OCI-M1 (cell line): ENCODE results near the gene FAM111B.
"Not testable (repeated sequence)": the region's sequence is repeated elsewhere in the genome, so short reads cannot be mapped to it uniquely, and the experiment has no call there.

Experiments used
- DNase-seq: peaks from one replicate; lab custom pipeline; 2025; lab: John Stamatoyannopoulos, UW

The FAM111B gene

DNA sequence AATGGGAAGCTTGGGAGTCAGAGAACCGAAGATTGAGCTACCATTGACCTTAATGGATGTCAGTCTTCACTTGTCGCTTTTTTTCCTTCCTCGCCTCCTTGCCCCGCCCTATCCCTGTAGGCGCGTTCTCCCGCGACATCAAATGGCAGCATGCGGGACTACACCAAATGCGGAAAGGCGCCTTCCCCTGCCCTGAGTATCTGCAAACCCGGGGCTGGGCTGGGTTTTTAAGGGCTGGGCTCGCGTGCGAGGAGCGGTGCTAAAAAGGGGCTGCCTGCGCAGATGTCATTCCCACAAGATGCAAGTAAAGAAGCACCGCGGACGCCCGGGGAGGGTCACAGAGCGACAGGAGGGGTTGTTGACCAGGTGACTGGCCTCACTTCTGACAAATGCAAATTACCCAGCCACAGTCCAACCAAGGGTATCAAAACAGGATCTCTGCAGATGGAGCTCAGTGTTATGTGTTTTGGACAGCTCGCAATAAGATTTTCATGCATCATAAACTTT, 4.7 kb upstream of the FAM111B start:
- DNase-seq: peak; percentile 83

DNA sequence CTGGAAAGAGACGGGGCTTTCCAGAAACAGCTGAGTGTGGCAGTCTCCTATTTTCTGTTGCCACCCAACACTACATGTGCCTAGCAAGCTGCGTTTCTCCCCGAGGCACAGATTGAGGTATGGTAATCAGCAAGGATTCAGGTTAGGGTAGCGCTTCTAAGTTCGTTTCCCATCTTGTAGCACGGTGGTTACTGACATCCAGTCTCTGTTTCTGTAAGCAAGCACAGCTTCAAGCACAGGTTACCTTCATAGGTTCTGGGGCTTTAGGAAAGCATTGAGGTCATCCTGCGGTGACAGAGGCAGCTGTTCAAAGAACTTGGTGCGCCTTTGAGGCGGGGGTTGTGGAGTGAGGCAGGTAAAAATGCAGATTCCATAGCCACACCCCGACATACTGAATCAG, 684 bp downstream of the FAM111B start:
- DNase-seq: not testable (repeated sequence)

DNA sequence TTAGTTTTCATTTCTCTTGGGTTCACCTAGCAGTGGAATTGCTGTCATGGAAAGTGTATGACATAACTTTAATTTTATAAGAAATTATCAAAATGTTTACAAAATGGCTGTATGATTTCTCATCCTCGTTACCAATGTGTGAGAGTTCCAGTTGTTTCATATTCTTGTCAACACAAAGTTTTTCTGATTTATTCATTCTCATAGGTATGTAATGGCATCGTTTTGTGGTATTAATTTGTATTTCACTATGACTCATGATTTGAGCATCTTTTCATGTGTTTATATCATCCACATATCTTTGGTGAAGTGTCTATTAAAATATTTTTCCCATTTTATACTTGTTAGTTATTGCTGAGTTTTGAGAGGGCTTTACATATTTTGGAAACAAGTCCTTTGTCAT, 5.5 kb downstream of the FAM111B start:
- no peak for DNase-seq

DNA sequence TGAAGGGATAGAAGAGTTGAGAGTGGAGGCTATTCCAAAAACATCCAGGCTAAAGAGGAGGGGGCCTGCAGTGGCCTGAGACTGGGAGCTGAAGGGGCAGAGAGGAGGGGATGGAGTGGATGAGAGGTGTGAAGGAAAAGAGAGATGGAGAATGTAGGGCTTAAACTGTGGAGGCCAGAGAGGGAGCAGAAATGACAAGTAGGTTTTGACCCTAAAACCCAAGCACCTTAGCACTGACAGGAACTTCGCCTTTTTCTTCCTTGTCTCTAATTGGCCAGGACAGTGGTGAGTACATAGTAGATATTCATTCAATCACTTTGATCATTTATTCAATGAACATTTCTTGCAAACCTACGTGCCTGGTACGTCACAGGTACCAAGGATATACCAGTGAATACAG, 7.3 kb downstream of the FAM111B start:
- no peak for DNase-seq

DNA sequence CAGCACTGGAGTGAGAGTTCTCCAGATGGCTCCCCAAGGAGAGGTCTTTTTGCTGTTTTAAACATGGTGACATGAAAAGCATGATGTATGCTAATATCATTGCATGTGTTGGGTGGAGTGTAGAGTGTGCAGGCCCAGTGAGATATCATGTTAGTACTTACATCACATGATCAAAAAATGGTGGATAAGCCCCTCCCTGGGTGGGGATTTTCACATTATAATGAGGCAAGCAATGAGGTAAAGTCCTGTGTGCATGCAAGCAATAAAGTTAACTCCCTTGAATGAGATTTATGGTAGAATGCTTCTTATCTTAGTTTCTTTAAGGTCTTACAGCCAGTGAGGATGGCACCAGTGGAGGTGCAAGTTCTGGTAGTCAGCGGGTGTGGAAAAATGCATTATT, 8.5 kb downstream of the FAM111B start:
- no peak for DNase-seq

DNA sequence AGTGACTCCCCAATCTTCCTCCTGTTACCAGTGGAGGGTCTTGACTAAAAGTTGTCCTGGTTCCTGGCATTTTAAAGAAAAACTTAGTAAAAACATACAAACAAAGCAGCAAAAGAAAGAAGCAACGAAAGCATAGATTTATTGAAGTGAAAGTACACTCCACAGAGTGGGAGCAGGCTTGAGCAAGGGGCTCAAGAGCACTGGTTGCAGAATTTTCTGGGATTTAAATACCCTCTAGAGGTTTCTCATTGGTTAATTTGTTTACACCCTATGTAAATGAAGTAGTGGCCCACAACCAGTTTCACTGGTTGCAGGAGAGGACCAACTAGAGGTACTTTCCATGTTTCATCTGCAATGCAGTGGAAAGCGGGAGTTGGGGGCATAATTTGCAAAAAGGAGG, 10.7 kb downstream of the FAM111B start:
- DNase-seq: no peak

DNA sequence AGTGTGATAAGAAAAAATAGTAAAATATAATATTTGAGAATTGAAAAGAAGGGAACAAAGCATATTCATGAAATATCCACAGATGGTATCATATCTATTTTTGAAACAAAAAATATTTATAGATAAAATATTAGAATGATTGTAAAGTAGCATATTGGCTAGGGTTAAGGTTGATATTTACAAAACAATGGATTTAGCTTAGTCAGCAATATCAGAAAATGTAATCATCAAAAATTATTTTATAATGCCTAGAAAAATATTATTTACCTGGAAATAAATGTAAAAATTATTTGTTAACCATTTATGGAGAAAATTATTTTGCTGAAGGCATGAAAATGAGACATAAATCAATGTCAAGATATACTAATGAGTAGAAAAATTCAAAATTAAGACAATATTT, 12.8 kb downstream of the FAM111B start:
- DNase-seq: no peak

DNA sequence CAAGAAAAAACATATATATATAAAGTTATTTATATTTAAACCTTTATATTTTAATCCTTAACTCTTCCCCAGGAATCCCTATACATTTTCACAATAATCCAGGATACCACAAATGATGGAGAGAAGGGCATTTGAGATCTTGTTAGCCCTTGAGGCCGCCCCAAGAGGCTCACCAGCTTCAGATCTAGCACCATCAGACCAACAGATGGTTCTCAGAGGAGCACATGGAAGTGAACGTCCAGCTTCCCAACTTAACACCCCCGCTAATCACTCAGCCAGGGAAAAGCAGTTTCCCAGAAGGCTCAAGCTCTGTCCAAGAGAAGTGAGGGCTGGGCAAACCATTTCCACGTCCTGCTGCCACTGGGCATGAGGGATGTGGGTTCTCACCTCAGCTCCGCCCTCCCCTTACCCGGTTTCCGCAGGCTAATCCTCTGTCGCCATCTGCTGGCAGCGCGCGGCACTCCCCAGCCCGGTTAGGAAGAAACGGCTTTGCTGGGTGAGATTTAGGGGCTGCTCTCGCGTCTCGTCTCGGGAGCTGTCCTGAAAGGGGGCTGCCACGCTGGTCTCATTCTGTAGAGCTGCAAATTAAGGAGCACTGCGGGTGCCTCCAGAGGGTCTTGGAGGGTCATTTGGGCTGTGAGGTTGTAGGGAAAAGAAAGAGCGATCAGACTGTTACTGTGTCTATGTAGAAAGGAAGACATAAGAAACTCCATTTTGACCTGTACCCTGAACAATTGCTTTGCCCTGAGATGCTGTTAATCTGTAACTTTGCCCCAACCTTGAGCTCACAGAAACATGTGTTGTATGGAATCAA, 28.8 kb downstream of the FAM111B start:
- peak; percentile 88 for DNase-seq

DNA sequence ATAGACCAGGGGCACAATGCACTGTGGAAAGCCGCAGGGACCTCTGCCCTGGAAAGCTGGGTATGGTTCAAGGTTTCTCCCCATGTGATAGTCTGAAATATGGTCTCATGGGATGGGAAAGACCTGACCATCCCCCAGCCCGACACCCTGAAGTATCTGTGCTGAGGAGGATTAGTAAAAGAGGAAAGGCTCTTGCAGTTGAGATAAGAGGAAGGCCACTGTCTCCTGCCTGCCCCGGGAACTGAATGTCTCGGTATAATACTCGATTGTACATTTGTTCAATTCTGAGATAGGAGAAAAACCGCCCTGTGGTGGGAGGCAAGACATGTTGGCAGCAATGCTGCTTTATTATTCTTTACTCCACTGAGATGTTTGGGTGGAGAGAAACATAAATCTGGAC, 29.5 kb downstream of the FAM111B start:
- peak; percentile 83 for DNase-seq

DNA sequence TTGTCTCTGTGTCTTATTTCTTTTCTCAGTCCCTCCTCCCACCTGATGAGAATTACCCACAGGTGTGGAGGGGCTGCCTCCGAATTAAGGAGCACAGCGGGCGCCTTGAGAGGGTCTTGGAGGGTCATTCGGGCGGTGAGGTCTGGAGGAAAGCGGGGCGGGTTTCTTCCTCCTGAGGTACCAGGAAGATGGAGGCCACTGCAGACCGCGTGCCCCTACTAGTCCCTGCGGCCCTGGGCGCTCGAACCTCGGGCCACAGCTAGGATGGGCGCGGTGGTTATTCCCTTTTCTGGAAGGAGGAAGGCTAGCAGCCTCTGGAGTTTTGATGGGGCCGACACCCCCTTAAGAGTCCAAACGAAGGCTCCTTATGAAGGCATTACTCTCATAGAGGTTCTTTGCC, 30.2 kb downstream of the FAM111B start:
- DNase-seq: no peak

DNA sequence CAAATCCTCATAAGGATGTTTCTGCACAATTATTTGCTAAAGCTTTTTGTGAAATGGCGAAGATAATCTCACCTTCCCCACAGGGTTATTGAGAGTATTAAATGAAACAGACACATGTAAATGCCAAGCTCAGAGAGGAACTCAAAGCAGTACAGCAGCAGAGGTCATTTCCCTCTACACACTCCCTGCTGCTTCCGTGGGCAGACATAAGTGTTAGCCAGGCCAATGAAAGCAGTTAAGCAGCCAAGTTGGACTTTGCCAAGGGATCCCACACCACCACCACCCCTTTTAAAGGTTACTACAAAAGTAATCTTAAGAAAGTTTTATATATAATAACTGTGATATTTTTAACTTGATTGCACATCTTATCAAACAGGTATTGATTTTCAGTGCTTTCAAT, 31.6 kb downstream of the FAM111B start:
- no peak for DNase-seq

DNA sequence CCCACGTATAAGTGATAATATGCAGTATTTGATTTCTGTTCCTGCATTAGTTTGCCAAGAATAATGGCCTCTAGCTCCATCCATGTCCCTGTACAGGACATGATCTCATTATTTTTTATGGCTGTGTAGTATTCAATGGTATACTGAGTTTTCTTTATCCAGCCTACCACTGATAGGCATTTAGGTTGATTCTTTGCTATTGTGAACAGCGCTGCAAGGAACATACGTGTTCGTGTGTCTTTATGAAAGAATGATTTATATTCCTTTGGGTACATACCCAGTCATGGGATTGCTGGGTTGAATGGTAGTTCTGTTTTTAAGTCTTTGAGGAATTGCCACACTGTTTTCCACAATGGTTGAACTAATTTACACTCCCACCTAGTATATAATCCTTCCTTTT, 34.2 kb downstream of the FAM111B start:
- DNase-seq: no peak

DNA sequence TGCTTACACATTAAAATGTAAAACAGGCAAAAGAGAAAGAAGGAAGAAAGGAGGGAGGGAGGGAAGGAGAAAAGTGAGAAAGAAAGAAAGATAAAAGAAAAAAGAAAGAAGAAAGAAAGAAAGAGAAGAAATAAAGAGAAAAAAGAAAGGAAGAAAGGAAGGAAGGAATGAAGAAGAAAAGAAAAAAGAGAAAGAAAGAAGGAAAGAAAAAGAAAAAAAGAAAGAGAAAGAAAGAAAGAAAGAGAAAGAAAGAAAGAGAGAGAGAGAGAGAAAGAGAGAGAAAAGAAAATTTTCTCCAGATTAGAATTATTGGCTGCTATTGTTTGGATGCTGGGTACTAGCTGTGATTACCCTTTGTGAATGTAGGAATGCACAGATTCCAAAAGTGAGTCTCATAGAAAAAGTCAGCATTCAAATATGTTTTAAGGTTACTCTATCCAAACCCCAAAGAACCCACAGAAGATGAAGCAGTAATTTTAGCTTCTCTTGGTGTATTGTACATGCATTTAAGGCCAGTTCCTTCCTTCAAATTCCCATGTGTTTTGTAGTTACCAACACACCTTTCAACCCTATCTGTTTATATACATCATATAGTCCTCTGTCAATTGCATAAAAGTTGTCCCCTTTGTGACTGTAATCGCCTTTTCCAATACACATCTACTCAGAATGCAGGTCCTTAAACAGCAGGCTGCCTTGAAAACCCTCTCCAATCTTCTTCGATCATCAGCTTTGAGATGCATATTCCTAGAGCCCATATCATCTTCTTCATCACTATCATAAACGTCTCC, 34.8 kb downstream of the FAM111B start:
- no peak for DNase-seq

DNA sequence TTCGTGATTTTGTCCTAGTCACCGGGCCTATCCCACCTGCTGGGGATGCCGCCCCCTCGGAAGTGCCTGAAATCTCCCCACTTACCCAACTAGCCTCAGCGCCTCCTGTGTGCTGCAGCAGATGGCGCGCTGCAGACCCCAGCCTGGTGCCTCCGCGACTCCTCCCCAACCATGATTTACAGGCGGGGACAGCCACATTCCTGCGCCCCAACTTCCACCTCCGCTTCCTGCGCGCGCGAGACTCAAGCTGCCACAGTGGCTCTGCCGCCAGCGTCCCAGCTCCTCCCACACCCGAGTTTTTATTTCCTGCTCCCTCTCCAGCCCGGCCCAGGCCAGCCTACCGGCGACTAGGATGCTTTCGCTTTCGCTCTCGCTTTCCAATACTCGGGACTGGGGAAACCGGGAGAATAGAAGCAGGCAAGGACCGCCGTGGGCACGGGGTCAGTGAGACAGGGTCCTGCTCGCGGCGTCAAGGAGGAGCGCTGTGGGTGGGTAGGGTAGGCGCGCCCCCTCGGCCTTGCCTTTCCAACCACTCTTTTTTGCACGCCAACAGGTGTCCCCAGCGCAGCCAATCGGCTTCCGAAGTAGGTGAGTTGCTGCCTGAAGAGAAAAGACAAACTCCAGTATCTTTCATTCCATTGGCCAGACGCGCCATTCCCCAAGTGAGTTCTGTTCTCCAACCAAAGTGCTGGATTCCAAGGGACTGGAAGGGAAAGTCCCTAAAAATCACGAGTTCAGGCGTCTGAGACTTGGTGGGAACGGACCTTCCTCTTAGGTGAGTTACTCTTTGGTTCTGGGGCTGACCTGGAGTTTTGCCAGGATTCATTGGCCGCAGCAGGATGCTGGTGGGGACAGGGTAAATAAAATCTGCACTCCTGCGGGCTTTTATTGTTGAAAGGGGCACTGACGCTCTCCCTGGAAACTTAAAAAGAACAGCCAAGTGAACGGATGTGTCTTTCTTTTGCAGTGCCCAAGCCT, 35.8 kb downstream of the FAM111B start, which contains the start of gene FAM111A:
TSS of gene FAM111A (plus strand) at position 327 of the 978 bp plus-strand sequence. CDS start 6,017 bp downstream, outside the sequence.
- DNase-seq: peak; percentile 90

DNA sequence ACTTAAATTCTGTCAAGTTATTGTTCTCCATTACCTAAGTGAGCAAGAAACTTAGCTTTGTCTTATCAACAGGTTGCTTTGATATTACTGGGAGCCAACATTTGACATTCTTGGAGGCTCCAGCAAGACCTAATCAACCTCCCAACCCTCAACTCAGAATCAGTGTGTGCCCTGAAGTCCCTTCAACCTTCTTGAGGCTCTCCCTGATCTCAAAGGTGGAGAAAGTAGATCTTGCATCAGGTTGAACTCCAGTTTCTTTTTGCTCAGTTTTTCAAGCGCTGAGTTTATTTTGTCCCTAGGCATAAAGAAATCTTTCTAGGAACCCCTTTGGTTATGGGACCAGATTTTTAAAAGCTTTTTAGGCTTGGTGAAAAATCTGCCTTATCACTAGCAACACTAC, 37.1 kb downstream of the FAM111B start:
- peak; percentile 64 for DNase-seq

DNA sequence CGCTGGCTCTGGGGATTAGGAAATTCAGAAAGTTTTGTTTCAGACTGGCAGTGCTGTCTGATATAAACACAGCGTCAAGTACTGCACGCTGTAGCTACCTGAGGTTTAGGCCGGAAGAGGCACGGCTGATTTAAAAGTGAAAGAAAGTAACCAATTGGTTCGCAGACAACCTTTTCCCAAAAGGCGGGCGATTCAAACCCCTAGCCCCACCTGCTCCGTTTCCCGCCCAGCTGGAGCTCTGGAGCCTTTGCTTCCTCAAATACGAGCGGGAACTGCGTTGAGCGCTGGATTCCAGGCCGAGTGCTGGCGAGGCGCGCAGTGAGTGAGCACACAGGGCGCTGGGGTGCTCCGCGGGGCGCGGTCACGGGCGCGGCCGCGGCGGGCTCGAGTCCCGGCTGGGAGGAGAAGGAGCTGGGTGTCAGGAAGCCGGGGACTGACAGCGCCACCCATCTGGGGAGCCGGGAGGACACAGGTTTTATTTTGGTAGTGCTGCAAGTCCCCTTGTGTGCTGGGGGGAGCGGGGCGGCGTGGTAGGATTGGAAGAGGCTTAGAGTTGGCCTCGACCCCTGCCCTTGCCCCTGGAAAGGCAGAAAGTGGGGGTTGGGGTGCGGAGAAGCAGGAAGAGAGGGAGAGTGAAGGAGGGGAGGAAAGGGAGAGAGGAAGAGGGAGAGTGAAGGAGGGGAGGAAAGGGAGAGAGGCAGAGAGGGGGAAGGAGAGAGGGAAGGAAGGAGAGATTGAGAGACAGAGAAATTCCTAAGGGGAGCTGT, 37.7 kb downstream of the FAM111B start:
- DNase-seq: peak; percentile 96

DNA sequence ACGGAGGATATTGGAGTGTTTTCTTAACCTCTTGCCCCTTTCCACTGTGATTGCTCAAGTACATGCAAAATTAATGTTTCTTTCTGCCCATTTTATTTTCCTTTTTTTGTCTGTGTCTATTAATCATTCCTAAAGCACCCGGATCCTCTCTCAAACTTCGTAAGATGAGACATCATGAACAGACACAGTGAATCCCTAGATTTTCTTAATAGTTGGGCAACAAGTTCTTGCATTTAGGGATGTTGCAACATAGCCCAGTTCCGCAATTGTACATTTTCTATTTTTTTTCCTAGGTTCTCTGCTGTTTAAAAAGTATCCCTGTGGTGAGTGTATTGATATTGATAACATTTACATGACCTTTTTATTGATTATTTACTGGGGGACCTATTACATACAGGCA, 38.5 kb downstream of the FAM111B start:
- DNase-seq: peak; percentile 63

DNA sequence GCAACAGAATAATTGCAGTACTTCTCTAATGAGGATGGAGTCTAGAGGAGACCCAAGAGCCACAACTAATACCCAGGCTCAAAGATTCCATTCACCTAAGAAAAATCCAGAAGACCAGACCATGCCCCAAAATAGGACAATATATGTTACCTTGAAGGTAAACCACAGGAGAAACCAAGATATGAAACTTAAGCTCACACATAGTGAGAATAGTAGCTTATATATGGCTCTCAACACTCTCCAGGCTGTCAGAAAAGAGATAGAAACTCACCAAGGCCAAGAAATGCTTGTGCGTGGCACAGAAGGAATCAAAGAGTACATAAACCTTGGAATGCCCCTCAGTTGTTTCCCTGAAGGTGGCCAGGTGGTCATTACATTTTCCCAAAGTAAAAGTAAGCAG, 44.7 kb downstream of the FAM111B start:
- no peak for DNase-seq

DNA sequence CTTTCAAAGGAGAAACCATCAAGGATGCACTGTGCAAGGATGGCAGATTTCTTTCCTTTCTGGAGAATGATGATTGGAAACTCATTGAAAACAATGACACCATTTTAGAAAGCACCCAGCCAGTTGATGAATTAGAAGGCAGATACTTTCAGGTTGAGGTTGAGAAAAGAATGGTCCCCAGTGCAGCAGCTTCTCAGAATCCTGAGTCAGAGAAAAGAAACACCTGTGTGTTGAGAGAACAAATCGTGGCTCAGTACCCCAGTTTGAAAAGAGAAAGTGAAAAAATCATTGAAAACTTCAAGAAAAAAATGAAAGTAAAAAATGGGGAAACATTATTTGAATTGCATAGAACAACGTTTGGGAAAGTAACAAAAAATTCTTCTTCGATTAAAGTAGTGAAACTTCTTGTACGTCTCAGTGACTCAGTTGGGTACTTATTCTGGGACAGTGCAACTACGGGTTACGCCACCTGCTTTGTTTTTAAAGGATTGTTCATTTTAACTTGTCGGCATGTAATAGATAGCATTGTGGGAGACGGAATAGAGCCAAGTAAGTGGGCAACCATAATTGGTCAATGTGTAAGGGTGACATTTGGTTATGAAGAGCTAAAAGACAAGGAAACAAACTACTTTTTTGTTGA, 45.4 kb downstream of the FAM111B start:
- no peak for DNase-seq

DNA sequence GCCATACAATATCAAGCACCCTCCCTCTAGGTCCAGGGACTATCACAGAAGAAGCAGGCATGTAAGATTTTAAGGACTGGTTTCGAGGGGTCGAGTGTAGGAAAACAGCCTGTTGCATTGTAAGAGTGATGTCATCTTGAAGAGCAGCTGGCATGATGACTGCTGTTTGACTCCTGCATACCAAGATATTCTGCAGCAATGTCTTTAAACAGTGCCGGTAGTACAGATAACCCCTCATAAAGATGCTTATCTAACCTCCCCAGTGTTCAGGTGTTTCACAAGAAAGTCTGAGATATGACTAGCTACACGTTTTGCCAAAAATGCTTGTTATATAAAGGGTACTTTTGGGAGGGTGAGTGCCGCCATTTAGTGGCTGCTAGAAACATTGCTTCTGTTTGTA, 47.6 kb downstream of the FAM111B start:
- no peak for DNase-seq

DNA sequence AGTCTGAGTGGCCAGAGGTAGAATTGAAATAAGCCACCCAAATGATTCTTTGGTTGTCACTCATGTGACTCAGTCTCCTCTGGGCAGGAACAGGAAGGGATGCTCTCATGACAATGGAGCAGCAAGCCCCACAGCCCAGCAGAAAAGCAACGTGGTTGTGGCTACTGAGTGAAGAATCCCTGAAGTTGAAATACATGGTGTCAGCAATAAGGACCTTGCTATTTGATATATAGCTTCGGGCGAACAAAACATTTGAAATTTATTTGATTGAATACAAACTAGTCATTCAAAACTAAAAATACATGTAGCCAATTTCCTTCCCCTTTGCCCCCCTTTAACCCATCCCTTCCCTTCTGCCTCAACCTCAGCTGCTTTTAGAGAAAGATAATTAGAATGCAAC, 50.4 kb downstream of the FAM111B start:
- no peak for DNase-seq
